Germinal center (tissue), 1 donor: Measurements from ENCODE around the gene METTL2A.
"Not testable (repeated sequence)": the region's sequence is repeated elsewhere in the genome, so short reads cannot be mapped to it uniquely, and the experiment has no call there.

Experiments used
- DNase-seq: peaks from one replicate; pipeline ENCODE4 v3.0.0; 2012; ENCODE audit warnings: mixed read lengths, low spot score

METTL2A gene

GRCh38 chr17:62423647-62424461 lies at the start of gene METTL2A:
METTL2A (plus strand) TSS chr17:62423897; CDS start chr17:62423903, 6 bp downstream.
- DNase-seq: peak; percentile 77

GRCh38 chr17:62380253-62380652 lies 43.4 kb upstream of the METTL2A start, which contains the start of gene EFCAB3:
EFCAB3 (plus strand) TSS chr17:62380553; CDS start chr17:62382980, 2,427 bp downstream.
- no peak for DNase-seq

- no peak for DNase-seq
Observed at GRCh38 chr17:62381561-62381960, 42.1 kb upstream of the METTL2A start.

GRCh38 chr17:62388856-62389255 lies 34.8 kb upstream of the METTL2A start:
- no peak for DNase-seq

- no peak for DNase-seq
Observed at GRCh38 chr17:62392908-62393307, 30.8 kb upstream of the METTL2A start.

GRCh38 chr17:62398891-62399290 lies 24.8 kb upstream of the METTL2A start:
- DNase-seq: no peak

GRCh38 chr17:62405451-62405850 lies 18.2 kb upstream of the METTL2A start:
- no peak for DNase-seq

- DNase-seq: not testable (repeated sequence)
Observed at GRCh38 chr17:62413090-62413489, 10.6 kb upstream of the METTL2A start.

- DNase-seq: not testable (repeated sequence)
Observed at GRCh38 chr17:62426214-62426613, 2.5 kb downstream of the METTL2A start.

GRCh38 chr17:62435251-62435650 lies 11.6 kb downstream of the METTL2A start:
- not testable (repeated sequence) for DNase-seq

GRCh38 chr17:62441181-62441580 lies 17.5 kb downstream of the METTL2A start:
- not testable (repeated sequence) for DNase-seq

GRCh38 chr17:62444063-62444462 lies 20.4 kb downstream of the METTL2A start:
- no peak for DNase-seq

GRCh38 chr17:62445791-62446190 lies 22.1 kb downstream of the METTL2A start:
- DNase-seq: not testable (repeated sequence)

- not testable (repeated sequence) for DNase-seq
Observed at GRCh38 chr17:62452195-62452594, 28.5 kb downstream of the METTL2A start.

GRCh38 chr17:62453041-62453440 lies 29.3 kb downstream of the METTL2A start:
- DNase-seq: not testable (repeated sequence)

- DNase-seq: peak; percentile 17
Observed at GRCh38 chr17:62453656-62454055, 30.0 kb downstream of the METTL2A start.

GRCh38 chr17:62454111-62454510 lies 30.4 kb downstream of the METTL2A start:
- DNase-seq: peak; percentile 34

GRCh38 chr17:62456016-62456415 lies 32.3 kb downstream of the METTL2A start:
- no peak for DNase-seq

- not testable (repeated sequence) for DNase-seq
Observed at GRCh38 chr17:62458483-62458882, 34.8 kb downstream of the METTL2A start.

- not testable (repeated sequence) for DNase-seq
Observed at GRCh38 chr17:62464422-62464821, 40.7 kb downstream of the METTL2A start.

- not testable (repeated sequence) for DNase-seq
Observed at GRCh38 chr17:62465271-62465670, 41.6 kb downstream of the METTL2A start.

GRCh38 chr17:62470666-62471379 lies 47.1 kb downstream of the METTL2A start:
- not testable (repeated sequence) for DNase-seq

- not testable (repeated sequence) for DNase-seq
Observed at GRCh38 chr17:62471380-62471880, 47.7 kb downstream of the METTL2A start.
